Neural cell (in vitro differentiated cells): ENCODE data around the gene ALKBH8. TPM values are rescaled to one million over a fixed set of nuclear protein-coding genes. Genes with fewer than 3 reads are reported as not detected.
A peak's percentile ranks its signal among the peaks of the same experiment; 100 is the strongest.

Experiments used
- H2AFZ ChIP-seq: fragments of 200-600, 300-800 bp; sonication (generic), shearing (Covaris generic); 2 replicates; pipeline ENCODE4 v1.6.0; 2014; ENCODE audit warnings: low read depth, mild to moderate bottlenecking, antibody characterized with exemption, low read length, moderate library complexity
- H3F3A ChIP-seq: fragments of 200-600 bp; shearing (Covaris generic); 2 replicates; pipeline ENCODE4 v1.6.1; 2016; ENCODE audit warnings: mild to moderate bottlenecking, moderate library complexity, mixed read lengths, antibody characterized with exemption, low read length; ENCODE audit not compliant: insufficient read depth, poor library complexity, severe bottlenecking
- H3K27ac ChIP-seq: fragments of 200-600, 300-800 bp; sonication (generic), shearing (Covaris generic); 2 replicates; pipeline ENCODE4 v1.5.1; 2014; ENCODE audit warnings: mild to moderate bottlenecking, low read length, moderate library complexity
- H3K27me3 ChIP-seq: fragments of 300-800, 200-600 bp; sonication (generic), shearing (Covaris generic); 2 replicates; pipeline ENCODE4 v1.6.0; 2014; ENCODE audit warnings: mild to moderate bottlenecking, low read depth, low read length, moderate library complexity; ENCODE audit not compliant: insufficient read depth
- H3K36me3 ChIP-seq: fragments of 300-800, 200-600 bp; sonication (generic), shearing (Covaris generic); 2 replicates; pipeline ENCODE4 v1.5.1; 2014; ENCODE audit warnings: mild to moderate bottlenecking, antibody characterized with exemption, low read length, moderate library complexity; ENCODE audit not compliant: insufficient read depth
- H3K4me2 ChIP-seq: fragments of 300-800, 200-600 bp; sonication (generic), shearing (Covaris generic); 2 replicates; pipeline ENCODE4 v1.6.0; 2014; ENCODE audit warnings: mild to moderate bottlenecking, low read length
- H3K4me3 ChIP-seq: fragments of 300-800, 200-600 bp; sonication (generic), shearing (Covaris generic); 2 replicates; pipeline ENCODE4 v1.5.1; 2014; ENCODE audit warnings: mild to moderate bottlenecking, low read length, moderate library complexity
- H3K79me2 ChIP-seq: fragments of 200-600 bp; shearing (Covaris generic); replicated peaks from 2 replicates; pipeline ENCODE4 v1.6.0; 2014; ENCODE audit warnings: mild to moderate bottlenecking, low read length, moderate library complexity; ENCODE audit not compliant: insufficient read depth
- H3K9ac ChIP-seq: fragments of 300-800, 200-600 bp; sonication (generic), shearing (Covaris generic); 2 replicates; pipeline ENCODE4 v1.6.1; 2016; ENCODE audit warnings: mild to moderate bottlenecking, low read length, mixed read lengths
- H3K9me2 ChIP-seq: fragments of 200-600 bp; shearing (Covaris generic); 2 replicates; pipeline ENCODE4 v1.6.1; 2016; ENCODE audit warnings: mild to moderate bottlenecking, low read length, mixed read lengths; ENCODE audit not compliant: insufficient read depth
- H3K9me3 ChIP-seq: fragments of 200-600, 300-800 bp; sonication (generic), shearing (Covaris generic); 2 replicates; pipeline ENCODE4 v1.6.1; 2016; ENCODE audit warnings: mild to moderate bottlenecking, mixed run types, low read length, moderate library complexity, mixed read lengths
- H4K20me1 ChIP-seq: fragments of 200-600 bp; shearing (Covaris generic); 2 replicates; pipeline ENCODE4 v1.6.1; 2016; ENCODE audit warnings: mild to moderate bottlenecking, mixed run types; ENCODE audit not compliant: insufficient read depth
- CTCF ChIP-seq: fragments of 450-650 bp; IDR thresholded peaks from 2 replicates; pipeline ENCODE4 v1.5.1; 2014; ENCODE audit warnings: antibody characterized with exemption, mild to moderate bottlenecking, moderate library complexity; ENCODE audit not compliant: poor library complexity, severe bottlenecking
- EP300 ChIP-seq: fragments of 450-650 bp; conservative IDR thresholded peaks from 2 replicates; pipeline ENCODE4 v1.6.1; 2014; ENCODE audit warnings: antibody characterized with exemption, mild to moderate bottlenecking, moderate library complexity; ENCODE audit not compliant: poor library complexity, severe bottlenecking
- EZH2 ChIP-seq: fragments of 200-600, 300-800 bp; shearing (Covaris generic), sonication (generic); IDR thresholded peaks from 2 replicates; pipeline ENCODE4 v1.6.1; 2014; ENCODE audit warnings: antibody characterized with exemption, low read length, borderline replicate concordance, mild to moderate bottlenecking; ENCODE audit not compliant: insufficient read depth, poor library complexity, severe bottlenecking
- MXI1 ChIP-seq: fragments of 450-650 bp; conservative IDR thresholded peaks from 2 replicates; pipeline ENCODE4 v1.6.1; 2014; ENCODE audit warnings: antibody characterized with exemption, mild to moderate bottlenecking; ENCODE audit not compliant: poor library complexity, severe bottlenecking
- POLR2AphosphoS5 ChIP-seq: IDR thresholded peaks from 2 replicates; pipeline ENCODE4 v1.6.1; 2012
- RAD21 ChIP-seq: fragments of 450-650 bp; conservative IDR thresholded peaks from 2 replicates; pipeline ENCODE4 v1.6.1; 2014; ENCODE audit warnings: antibody characterized with exemption, mild to moderate bottlenecking, moderate library complexity
- SMC3 ChIP-seq: fragments of 450-650 bp; conservative IDR thresholded peaks from 2 replicates; pipeline ENCODE4 v1.6.1; 2014; ENCODE audit warnings: antibody characterized with exemption, mild to moderate bottlenecking, moderate library complexity; ENCODE audit not compliant: poor library complexity
- TAF1 ChIP-seq: IDR thresholded peaks from 2 replicates; pipeline ENCODE4 v1.6.1; 2012; ENCODE audit warnings: low read depth
- polyA plus RNA-seq: library from polyadenylated mRNA; depleted of rRNA; stranded (reverse); fragments of >200 nt; gene quantifications from 2 replicates; pipeline ENCODE4 v1.2.3, GENCODE V29; 2014
- TF ChIP-seq, protein P1 (sequence below): IDR thresholded peaks from 2 replicates; pipeline ENCODE4 v1.6.1; 2012; ENCODE audit warnings: borderline replicate concordance

ALKBH8 gene
- polyA plus RNA-seq, 1 donor from 2014 or later: 7.6 TPM

DNA sequence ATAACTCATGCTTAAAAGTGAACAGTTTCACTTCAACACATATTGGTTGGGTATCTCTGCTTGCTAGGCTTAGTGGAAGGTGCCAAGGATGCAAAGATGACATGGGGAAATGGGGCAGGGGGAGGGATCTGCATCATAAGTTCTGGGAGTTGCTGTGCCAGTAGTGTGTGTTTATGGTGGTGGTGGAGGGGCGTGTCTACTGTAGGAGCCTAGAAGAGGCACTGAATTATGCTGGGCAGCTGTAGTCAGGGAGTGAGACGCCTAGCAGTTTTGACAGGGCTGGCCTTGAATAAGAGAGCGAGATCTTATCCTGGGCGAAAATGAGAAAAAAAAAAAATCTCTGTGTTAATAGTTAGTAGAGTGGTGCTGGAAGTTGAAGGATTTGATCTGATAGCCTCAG lies 28.4 kb upstream of the ALKBH8 start:
- Histone ChIP-seq H3K4me2 (no peak overlapping the region), H2AFZ (no peak overlapping the region), H3F3A (no peaks in the 10 kb centered on the region), H3K27ac (no peak overlapping the region), H3K9ac (no peak overlapping the region), H4K20me1 (no peaks in the 10 kb centered on the region), H3K4me3 (no peak overlapping the region), H3K9me2 (no peaks in the 10 kb centered on the region), H3K27me3 (peaks cover 91% of the 10 kb centered on the region), H3K36me3 (no peaks in the 10 kb centered on the region), H3K9me3 (no peaks in the 10 kb centered on the region), H3K79me2 (no peaks in the 10 kb centered on the region)
- no peak for TF ChIP-seq RAD21

DNA sequence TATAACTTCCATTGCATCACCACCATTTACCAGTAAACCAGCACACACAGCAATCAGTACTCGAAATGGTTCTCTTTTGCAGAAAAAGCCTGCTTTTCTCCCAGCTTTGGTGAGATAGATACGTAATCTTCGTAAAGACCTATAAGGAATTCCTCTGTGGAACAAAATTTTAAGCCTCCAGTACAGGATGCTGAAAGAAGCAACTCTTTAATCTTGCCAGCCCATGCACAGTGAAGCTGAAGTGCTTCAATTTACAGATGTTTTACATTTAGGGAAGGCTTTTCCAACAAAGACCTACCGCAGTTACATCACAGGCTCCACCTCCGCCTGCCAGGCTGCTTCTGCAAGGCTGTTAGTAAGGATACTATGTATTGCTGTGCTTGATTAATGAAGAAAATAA lies 27.3 kb upstream of the ALKBH8 start:
- Histone ChIP-seq H3K36me3 (no peaks in the 10 kb centered on the region), H3K27ac (no peak overlapping the region), H3K79me2 (no peaks in the 10 kb centered on the region), H3K9ac (no peak overlapping the region), H3K4me3 (peak overlapping the region; percentile 93), H3K4me2 (no peak overlapping the region), H4K20me1 (no peaks in the 10 kb centered on the region), H3K9me3 (no peaks in the 10 kb centered on the region), H3K27me3 (peaks cover 96% of the 10 kb centered on the region), H3K9me2 (no peaks in the 10 kb centered on the region), H3F3A (no peaks in the 10 kb centered on the region), H2AFZ (no peak overlapping the region)
- TF ChIP-seq CTCF (no peak), EP300 (no peak), EZH2 (no peak), RAD21 (no peak), SMC3 (no peak), POLR2AphosphoS5 (no peak), TAF1 (no peak), MXI1 (no peak)
- TF ChIP-seq, protein P1, sequence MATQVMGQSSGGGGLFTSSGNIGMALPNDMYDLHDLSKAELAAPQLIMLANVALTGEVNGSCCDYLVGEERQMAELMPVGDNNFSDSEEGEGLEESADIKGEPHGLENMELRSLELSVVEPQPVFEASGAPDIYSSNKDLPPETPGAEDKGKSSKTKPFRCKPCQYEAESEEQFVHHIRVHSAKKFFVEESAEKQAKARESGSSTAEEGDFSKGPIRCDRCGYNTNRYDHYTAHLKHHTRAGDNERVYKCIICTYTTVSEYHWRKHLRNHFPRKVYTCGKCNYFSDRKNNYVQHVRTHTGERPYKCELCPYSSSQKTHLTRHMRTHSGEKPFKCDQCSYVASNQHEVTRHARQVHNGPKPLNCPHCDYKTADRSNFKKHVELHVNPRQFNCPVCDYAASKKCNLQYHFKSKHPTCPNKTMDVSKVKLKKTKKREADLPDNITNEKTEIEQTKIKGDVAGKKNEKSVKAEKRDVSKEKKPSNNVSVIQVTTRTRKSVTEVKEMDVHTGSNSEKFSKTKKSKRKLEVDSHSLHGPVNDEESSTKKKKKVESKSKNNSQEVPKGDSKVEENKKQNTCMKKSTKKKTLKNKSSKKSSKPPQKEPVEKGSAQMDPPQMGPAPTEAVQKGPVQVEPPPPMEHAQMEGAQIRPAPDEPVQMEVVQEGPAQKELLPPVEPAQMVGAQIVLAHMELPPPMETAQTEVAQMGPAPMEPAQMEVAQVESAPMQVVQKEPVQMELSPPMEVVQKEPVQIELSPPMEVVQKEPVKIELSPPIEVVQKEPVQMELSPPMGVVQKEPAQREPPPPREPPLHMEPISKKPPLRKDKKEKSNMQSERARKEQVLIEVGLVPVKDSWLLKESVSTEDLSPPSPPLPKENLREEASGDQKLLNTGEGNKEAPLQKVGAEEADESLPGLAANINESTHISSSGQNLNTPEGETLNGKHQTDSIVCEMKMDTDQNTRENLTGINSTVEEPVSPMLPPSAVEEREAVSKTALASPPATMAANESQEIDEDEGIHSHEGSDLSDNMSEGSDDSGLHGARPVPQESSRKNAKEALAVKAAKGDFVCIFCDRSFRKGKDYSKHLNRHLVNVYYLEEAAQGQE: no peak

GRCh38 chr11:107592231-107592590 lies 26.7 kb upstream of the ALKBH8 start:
- no peaks in the 10 kb centered on the region for H3K9me2 ChIP-seq
- no peak overlapping the region for H3K27ac ChIP-seq
- TF ChIP-seq EP300: no peak
- TF ChIP-seq POLR2AphosphoS5: peak; percentile 10
- TF ChIP-seq, protein P1: no peak
- no peak for TF ChIP-seq EZH2
- H3F3A ChIP-seq: no peaks in the 10 kb centered on the region
- no peaks in the 10 kb centered on the region for H3K9me3 ChIP-seq
- no peaks in the 10 kb centered on the region for H3K79me2 ChIP-seq
- no peak overlapping the region for H2AFZ ChIP-seq
- peaks cover 97% of the 10 kb centered on the region for H3K27me3 ChIP-seq
- peak overlapping the region; percentile 93 for H3K4me3 ChIP-seq
- H3K36me3 ChIP-seq: no peaks in the 10 kb centered on the region
- peak overlapping the region; percentile 87 for H3K4me2 ChIP-seq
- H4K20me1 ChIP-seq: no peaks in the 10 kb centered on the region
- H3K9ac ChIP-seq: peak overlapping the region; percentile 70
